Measurements from ENCODE around the gene CDIPT. TPM values are rescaled to one million over a fixed set of nuclear protein-coding genes. Genes with fewer than 3 reads are reported as not detected.
A peak's percentile ranks its signal among the peaks of the same experiment; 100 is the strongest.

CDIPT gene
- total and polyA plus RNA-seq, 2 of the 13 experiments (the other 11 are each of a cell fraction or from before 2014, with no cell fraction given): 54.9 to 97.5 TPM

GRCh38 chr16:29901607-29901945 is 38.5 kb upstream of the CDIPT start:
- Histone ChIP-seq H3K79me2 (ENCODE audit: insufficient read depth, low read length) (peaks cover 19% of the 10 kb centered on the region), H3K4me1 (ENCODE audit: insufficient read depth, low read length) (peaks cover 45% of the 10 kb centered on the region), H3K4me3 (replicated peaks in 1 of 3; ENCODE audit: insufficient read depth in 1 of 3, low read depth in 2 of 3, low read length in 3 of 3) (peak overlapping the region; percentile 84 to 99 (median 86)), H3K4me2 (ENCODE audit: low read depth, low read length) (peak overlapping the region; percentile 99), H3K27ac (ENCODE audit: extremely low read length, insufficient read depth, low read length) (peak overlapping the region; percentile 71), H4K20me1 (ENCODE audit: insufficient read depth, low read length) (peaks cover 5% of the 10 kb centered on the region; the same call in 1 of the 2 replicates), H3K9me3 (ENCODE audit: low read length) (no peaks in the 10 kb centered on the region), H2AFZ (ENCODE audit: low read length) (no peak overlapping the region), H3K9ac (ENCODE audit: insufficient read depth, low read depth, low read length) (peak overlapping the region; percentile 83), H3K27me3 (ENCODE audit: control insufficient read depth in 1 of 2, insufficient read depth in 2 of 2, low read length in 2 of 2) (no peaks in the 10 kb centered on the region; a peak in 1 of 5 replicates), H3K36me3 (replicated peaks in 1 of 2; ENCODE audit: control insufficient read depth in 1 of 2, insufficient read depth in 2 of 2, low read length in 2 of 2) (peaks cover 1 to 10% of the 10 kb centered on the region in 2 experiments; a peak in 2 of 5 replicates)
- intact Hi-C loops (cut with micrococcal nuclease; ENCODE audit: unreplicated experiment) (loop anchor here (2.0 to 5.0 kb wide), 2 partner anchors 39 to 61 kb away; partner anchors contain the start of genes CDIPT and TMEM219), in situ Hi-C loops (cut with HindIII; ENCODE audit: extremely low pct_ligation_motif_present, low pct_unique_long_range_greater_than_20kb) (no loop called here)
- ATAC-seq (peak; percentile 0; the same call in 1 of the 3 replicates), DNase-seq (ENCODE audit: low spot score) (no peak), FAIRE-seq (no peak)
- WGBS (ENCODE audit: low lambda C conversion rate): 42% methylated on average over 16 of the region's 19 CpGs
- ChIA-PET POLR2A (interaction anchor here (0.5 to 3.8 kb wide), 15 partner anchors 10 to 887 kb away, joined by 3 to 68 read pairs (median 14); partner anchors contain the start of genes CDIPT, KCTD13, PAGR1 and TAOK2), CTCF (ENCODE audit: low intra/inter-chr PET ratio, low total read pairs) (no interaction called here)
- BruUV-seq (replicated peaks): no TSS peak
- TF ChIP-seq YY1 (IDR thresholded peaks at IDR 0.05; ENCODE audit: insufficient read depth, insufficient replicate concordance, low read depth, low read length): no peak
- TF ChIP-seq KDM2A (CRISPR knock-in tag; IDR thresholded peaks at IDR 0.05; ENCODE audit: borderline replicate concordance, low read depth): 0 out of 2 replicates have a peak, but pooled peaks have one; percentile 1
- TF ChIP-seq ZNF282 (IDR thresholded peaks at IDR 0.05; ENCODE audit: partially characterized antibody): no peak
- TF ChIP-seq ZNF776 (CRISPR knock-in tag; IDR thresholded peaks at IDR 0.05): 0 out of 2 replicates have a peak, but pooled peaks have one; percentile 55
- TF ChIP-seq, protein P1, sequence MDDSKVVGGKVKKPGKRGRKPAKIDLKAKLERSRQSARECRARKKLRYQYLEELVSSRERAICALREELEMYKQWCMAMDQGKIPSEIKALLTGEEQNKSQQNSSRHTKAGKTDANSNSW (CRISPR knock-in tag; IDR thresholded peaks at IDR 0.05; ENCODE audit: borderline replicate concordance): 0 out of 2 replicates have a peak, but pooled peaks have one; percentile 9
- TF ChIP-seq, protein P2, sequence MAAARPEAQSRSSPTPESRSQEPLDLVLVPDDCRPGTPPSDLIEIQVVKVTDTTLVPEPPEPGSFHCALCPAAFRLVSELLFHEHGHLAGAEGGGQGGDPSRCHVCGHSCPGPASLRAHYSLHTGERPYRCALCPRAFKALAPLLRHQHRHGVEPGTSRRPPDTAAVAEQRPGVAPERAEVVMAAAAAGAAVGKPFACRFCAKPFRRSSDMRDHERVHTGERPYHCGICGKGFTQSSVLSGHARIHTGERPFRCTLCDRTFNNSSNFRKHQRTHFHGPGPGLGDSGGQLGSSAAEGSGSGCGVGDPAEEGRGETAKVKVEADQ (CRISPR knock-in tag; IDR thresholded peaks at IDR 0.05; ENCODE audit: borderline replicate concordance): 0 out of 2 replicates have a peak, but pooled peaks have one; percentile 5
- TF ChIP-seq SNAPC5 (CRISPR knock-in tag; IDR thresholded peaks at IDR 0.05; ENCODE audit: borderline replicate concordance): 0 out of 2 replicates have a peak, but pooled peaks have one; percentile 40
- TF ChIP-seq GABPB1 (CRISPR knock-in tag; IDR thresholded peaks at IDR 0.05): peak; percentile 27; the same call in 1 of the 2 replicates
- peak; percentile 33; the same call in 1 of the 2 replicates for TF ChIP-seq ZFP91 (CRISPR knock-in tag; IDR thresholded peaks at IDR 0.05; ENCODE audit: borderline replicate concordance)
- no peak for TF ChIP-seq PPARG (CRISPR knock-in tag; conservative IDR thresholded peaks at IDR 0.05)
- TF ChIP-seq MTF2 (CRISPR knock-in tag; IDR thresholded peaks at IDR 0.05; ENCODE audit: borderline replicate concordance): no peak
- TF ChIP-seq SOX13 (IDR thresholded peaks at IDR 0.05): no peak
- TF ChIP-seq SOX13 (CRISPR knock-in tag; conservative IDR thresholded peaks at IDR 0.05 in 1 of 2, IDR thresholded peaks at IDR 0.05 in 1 of 2): no peak
- no peak for TF ChIP-seq ZKSCAN1 (IDR thresholded peaks at IDR 0.05; ENCODE audit: low read length)
- no peak for TF ChIP-seq SRSF9 (IDR thresholded peaks at IDR 0.05; ENCODE audit: borderline replicate concordance, insufficient read depth, low read depth, low read length, poor library complexity, severe bottlenecking)
- 0 out of 2 replicates have a peak, but pooled peaks have one; percentile 25 for TF ChIP-seq ZBTB34 (CRISPR knock-in tag; IDR thresholded peaks at IDR 0.05)
- 0 out of 2 replicates have a peak, but pooled peaks have one; percentile 24 for TF ChIP-seq ARNT2 (CRISPR knock-in tag; IDR thresholded peaks at IDR 0.05; ENCODE audit: low read depth)
- TF ChIP-seq ZNF33A (CRISPR knock-in tag; IDR thresholded peaks at IDR 0.05; ENCODE audit: borderline replicate concordance): no peak
- no peak for TF ChIP-seq ZNF431 (CRISPR knock-in tag; IDR thresholded peaks at IDR 0.05; ENCODE audit: borderline replicate concordance, low read depth)
